ENCODE measurements around the gene PCSK9. TPM values are rescaled to one million over a fixed set of nuclear protein-coding genes. Genes with fewer than 3 reads are reported as not detected.

The PCSK9 gene
- total and polyA plus RNA-seq, 11 donors: 0.04 to 0.45 TPM; not detected in 9

DNA sequence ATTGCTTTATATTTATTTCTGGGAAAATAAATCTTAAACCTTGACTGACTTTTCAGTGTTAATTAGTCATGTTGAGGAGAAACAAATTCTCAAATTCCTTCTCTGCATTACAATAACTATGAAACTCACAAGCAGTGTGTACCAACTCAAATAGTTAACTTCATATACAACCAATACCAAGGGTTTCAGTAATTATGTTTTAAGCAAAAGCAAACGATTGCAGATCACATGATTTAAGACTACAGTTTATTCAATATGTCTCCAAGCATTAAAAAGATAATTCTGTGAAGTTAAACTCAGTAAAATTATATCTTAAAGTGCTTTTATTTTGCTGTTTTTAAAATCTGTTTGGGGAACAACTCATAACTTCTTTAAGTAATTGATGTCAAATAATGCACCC lies 28.6 kb downstream of the PCSK9 start:
- Histone ChIP-seq H3K4me3 (no peak overlapping the region), H3K4me1 (peaks cover 0 to 53% (median 23%) of the 10 kb centered on the region in 12 donors), H3K27ac (peak overlapping the region in 8 of 12 donors; percentile 34 to 93 (median 75)), H3K9me3 (no peaks in the 10 kb centered on the region), H3K36me3 (peaks cover 0 to 69% (median 56%) of the 10 kb centered on the region in 9 donors), H3K27me3 (no peaks in the 10 kb centered on the region)
- intact Hi-C loops (cut with DNase I): no loop called here
- DNase-seq: no peak
- TF ChIP-seq, protein P1, sequence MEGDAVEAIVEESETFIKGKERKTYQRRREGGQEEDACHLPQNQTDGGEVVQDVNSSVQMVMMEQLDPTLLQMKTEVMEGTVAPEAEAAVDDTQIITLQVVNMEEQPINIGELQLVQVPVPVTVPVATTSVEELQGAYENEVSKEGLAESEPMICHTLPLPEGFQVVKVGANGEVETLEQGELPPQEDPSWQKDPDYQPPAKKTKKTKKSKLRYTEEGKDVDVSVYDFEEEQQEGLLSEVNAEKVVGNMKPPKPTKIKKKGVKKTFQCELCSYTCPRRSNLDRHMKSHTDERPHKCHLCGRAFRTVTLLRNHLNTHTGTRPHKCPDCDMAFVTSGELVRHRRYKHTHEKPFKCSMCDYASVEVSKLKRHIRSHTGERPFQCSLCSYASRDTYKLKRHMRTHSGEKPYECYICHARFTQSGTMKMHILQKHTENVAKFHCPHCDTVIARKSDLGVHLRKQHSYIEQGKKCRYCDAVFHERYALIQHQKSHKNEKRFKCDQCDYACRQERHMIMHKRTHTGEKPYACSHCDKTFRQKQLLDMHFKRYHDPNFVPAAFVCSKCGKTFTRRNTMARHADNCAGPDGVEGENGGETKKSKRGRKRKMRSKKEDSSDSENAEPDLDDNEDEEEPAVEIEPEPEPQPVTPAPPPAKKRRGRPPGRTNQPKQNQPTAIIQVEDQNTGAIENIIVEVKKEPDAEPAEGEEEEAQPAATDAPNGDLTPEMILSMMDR (IDR thresholded peaks at IDR 0.05): no peak
- no peak for TF ChIP-seq POLR2A (IDR thresholded peaks at IDR 0.05)
- ATAC-seq: no peak
- 59 to 70% (median 62%) methylated on average over 1 of the region's 1 CpG for WGBS, 4 donors

DNA sequence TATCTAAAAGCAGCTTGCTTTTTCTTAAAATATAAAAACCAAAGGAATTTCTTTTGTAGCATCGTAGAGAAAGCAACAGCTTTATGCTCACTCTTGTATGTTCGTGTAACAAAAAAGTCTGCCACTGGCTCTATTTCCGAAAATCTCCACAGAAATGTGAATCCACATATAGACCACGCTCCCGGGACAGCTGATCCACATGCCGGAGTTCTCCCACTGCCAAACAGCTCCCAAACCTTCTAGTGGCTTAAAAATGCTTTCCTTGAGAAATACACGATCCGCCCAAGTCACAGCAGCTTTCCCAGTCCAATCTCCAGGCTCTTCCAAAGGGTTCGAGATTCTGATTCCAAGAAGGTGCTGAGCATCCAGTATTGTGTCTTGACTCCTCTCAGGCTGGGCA lies 29.3 kb downstream of the PCSK9 start:
- DNase-seq (no peak), ATAC-seq (no peak)
- H3K9me3 ChIP-seq: no peaks in the 10 kb centered on the region
- no peak for TF ChIP-seq POLR2A (IDR thresholded peaks at IDR 0.05)
- TF ChIP-seq, protein P1 (IDR thresholded peaks at IDR 0.05): no peak
- H3K4me3 ChIP-seq: no peak overlapping the region
- H3K4me1 ChIP-seq: peaks cover 0 to 53% (median 23%) of the 10 kb centered on the region in 12 donors
- no peaks in the 10 kb centered on the region for H3K27me3 ChIP-seq
- intact Hi-C loops (cut with DNase I): no loop called here
- peaks cover 0 to 76% (median 64%) of the 10 kb centered on the region in 9 donors for H3K36me3 ChIP-seq
- no peak overlapping the region for H3K27ac ChIP-seq
- WGBS, 4 donors: 89 to 98% (median 96%) methylated on average over 9 of the region's 9 CpGs

DNA sequence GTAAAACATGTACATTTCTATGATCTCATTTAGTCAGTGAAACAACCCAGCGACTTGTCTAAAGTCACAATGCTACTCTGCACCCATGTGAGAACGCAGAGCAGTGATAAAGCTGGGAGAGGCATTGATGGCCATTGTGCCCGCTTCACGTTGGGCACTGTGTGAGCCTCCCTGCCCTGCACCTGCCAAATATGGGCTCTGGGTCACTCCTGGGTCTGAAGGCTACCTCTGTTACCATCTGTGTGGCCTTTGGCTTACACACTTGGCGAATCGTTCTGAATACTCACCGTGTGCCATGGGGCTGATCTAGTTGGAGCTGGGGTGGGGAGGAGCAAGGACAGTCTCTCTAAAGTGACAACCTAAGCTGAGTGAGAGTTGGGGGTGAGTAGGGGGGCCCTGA lies 29.9 kb downstream of the PCSK9 start:
- 90 to 93% (median 91%) methylated on average over 7 of the region's 7 CpGs for WGBS, 4 donors
- Histone ChIP-seq H3K36me3 (peaks cover 0 to 82% (median 70%) of the 10 kb centered on the region in 9 donors), H3K27me3 (no peaks in the 10 kb centered on the region), H3K9me3 (no peaks in the 10 kb centered on the region), H3K4me1 (peaks cover 0 to 47% (median 20%) of the 10 kb centered on the region in 12 donors), H3K27ac (no peak overlapping the region), H3K4me3 (no peak overlapping the region)
- no peak for ATAC-seq
- TF ChIP-seq, protein P1 (IDR thresholded peaks at IDR 0.05): no peak
- no peak for TF ChIP-seq POLR2A (IDR thresholded peaks at IDR 0.05)
- DNase-seq: no peak
- intact Hi-C loops (cut with DNase I): no loop called here

DNA sequence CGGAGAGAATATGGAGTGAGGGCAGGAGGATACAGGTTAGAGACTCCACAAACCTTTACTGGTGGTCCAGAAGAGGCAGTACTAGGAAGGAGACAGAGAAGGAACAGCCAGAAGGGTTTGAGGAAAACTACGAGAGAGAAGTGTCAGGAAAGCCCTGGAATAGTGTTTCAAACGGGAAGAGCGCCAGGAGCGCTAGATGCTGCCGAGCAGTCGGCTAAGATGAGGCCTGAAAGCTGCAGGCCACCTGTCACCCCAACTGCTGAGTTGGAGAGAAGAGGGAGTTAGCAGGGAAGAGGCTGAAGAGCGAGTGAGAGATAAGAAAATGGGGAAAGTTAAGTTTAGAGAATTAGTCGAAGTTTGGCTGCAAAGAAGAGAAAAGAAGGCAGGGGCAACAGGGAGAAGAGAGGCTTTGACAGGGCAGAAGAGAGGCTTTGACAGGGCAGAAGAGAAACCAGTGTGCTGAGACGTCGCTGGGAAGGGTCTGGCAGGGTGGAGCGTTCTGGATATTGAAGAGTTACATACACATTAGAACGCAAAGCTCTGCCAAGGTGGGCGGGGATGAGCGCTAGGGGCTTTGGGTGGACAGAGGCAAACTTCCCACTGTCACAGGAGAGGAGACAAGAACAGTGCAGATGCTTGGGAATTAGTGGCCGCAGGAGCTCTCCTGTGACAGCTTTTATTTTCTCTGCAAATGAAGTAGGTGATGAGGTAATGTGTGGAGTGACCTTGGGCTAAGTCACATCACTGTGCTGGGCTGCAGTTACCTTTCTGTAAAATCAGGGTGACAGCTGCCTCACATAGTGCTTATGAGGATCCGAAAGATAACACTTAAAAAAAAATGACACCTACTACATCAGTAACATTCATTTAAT lies 31.2 kb downstream of the PCSK9 start:
- DNase-seq: no peak
- peak in 2 of 4 donors; percentile 6 to 9 for ATAC-seq
- intact Hi-C loops (cut with DNase I): no loop called here
- peaks cover 0 to 95% (median 83%) of the 10 kb centered on the region in 9 donors for H3K36me3 ChIP-seq
- no peaks in the 10 kb centered on the region for H3K9me3 ChIP-seq
- TF ChIP-seq POLR2A (IDR thresholded peaks at IDR 0.05): no peak
- TF ChIP-seq, protein P1 (IDR thresholded peaks at IDR 0.05): no peak
- peaks cover 0 to 35% (median 12%) of the 10 kb centered on the region in 12 donors for H3K4me1 ChIP-seq
- H3K27ac ChIP-seq: peak overlapping the region in 5 of 12 donors; percentile 8 to 44 (median 21)
- H3K4me3 ChIP-seq: no peak overlapping the region
- 63 to 67% (median 64%) methylated on average over 17 of the region's 17 CpGs for WGBS, 4 donors
- no peaks in the 10 kb centered on the region for H3K27me3 ChIP-seq

All from heart left ventricle (tissue), 16 donors.